Activated T-helper 17 cell treated with anti-CD3 and anti-CD28 coated beads, Interleukin-2, amount 50 U/mL, for 72 hours (primary cell): ENCODE data around the gene CTNS. TPM values are rescaled to one million over a fixed set of nuclear protein-coding genes. Genes with fewer than 3 reads are reported as not detected.

Experiments used
- ATAC-seq: fragments of 150-1000 bp; cut with Tn5 transposase; replicated peaks from 2 replicates; pipeline ENCODE4 v1.10.0; 2021; ENCODE audit warnings: mild to moderate bottlenecking, moderate library complexity
- H3K27ac Mint-ChIP-seq: one replicate; pipeline ENCODE4 v1.8.0; 2022; ENCODE audit warnings: mixed read lengths
- H3K27me3 Mint-ChIP-seq: one replicate; pipeline ENCODE4 v1.8.0; 2022; ENCODE audit warnings: mixed read lengths
- H3K36me3 Mint-ChIP-seq: one replicate; pipeline ENCODE4 v1.8.0; 2022; ENCODE audit warnings: low read depth, mild to moderate bottlenecking, mixed read lengths
- H3K4me1 Mint-ChIP-seq: one replicate; pipeline ENCODE4 v1.8.0; 2022; ENCODE audit warnings: mixed read lengths
- H3K4me3 Mint-ChIP-seq: one replicate; pipeline ENCODE4 v1.8.0; 2022; ENCODE audit warnings: mild to moderate bottlenecking, mixed read lengths
- H3K9me3 Mint-ChIP-seq: one replicate; pipeline ENCODE4 v1.8.0; 2022; ENCODE audit warnings: mixed read lengths
- total RNA-seq, 2 donors: library from RNA; stranded (reverse); gene quantifications; one replicate each; pipeline ENCODE4 v1.2.3, GENCODE V29; 2022

The CTNS gene
- total RNA-seq, 2 donors from 2014 or later = 11.2 to 11.8 TPM

DNA sequence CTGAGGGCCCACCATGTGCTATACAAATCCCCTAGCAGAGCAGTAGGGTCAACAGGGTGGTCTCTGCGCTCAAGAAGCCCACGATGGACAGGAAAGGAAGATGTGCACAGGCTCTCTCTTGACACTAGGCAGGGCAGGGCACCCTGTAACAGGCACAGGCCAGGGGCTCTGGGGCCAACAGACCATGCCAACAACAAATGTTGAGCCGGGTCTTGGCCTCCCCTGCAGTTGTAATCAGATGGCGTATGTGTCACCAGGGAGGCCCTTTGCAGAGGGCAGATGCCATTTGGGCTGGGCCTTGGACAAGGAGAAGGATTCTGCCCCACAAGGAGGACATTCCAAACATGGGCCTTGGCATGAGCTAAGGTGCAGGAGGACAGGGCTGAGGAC is 32.7 kb upstream of the CTNS start:
- ATAC-seq = no peak
- H3K4me3 Mint-ChIP-seq = no peak overlapping the region

GRCh38 chr17:3609689-3610088 is 26.9 kb upstream of the CTNS start:
- Mint-ChIP-seq H3K36me3 (peaks cover 31% of the 10 kb centered on the region), H3K4me3 (no peak overlapping the region), H3K27ac (no peak overlapping the region), H3K9me3 (no peaks in the 10 kb centered on the region), H3K27me3 (no peaks in the 10 kb centered on the region), H3K4me1 (no peaks in the 10 kb centered on the region)
- ATAC-seq = no peak

More for the DNA sequence above, 32.7 kb upstream of the CTNS start:
- Mint-ChIP-seq H3K27me3 (no peaks in the 10 kb centered on the region), H3K27ac (no peak overlapping the region), H3K9me3 (no peaks in the 10 kb centered on the region), H3K36me3 (peaks cover 10% of the 10 kb centered on the region), H3K4me1 (no peaks in the 10 kb centered on the region)

DNA sequence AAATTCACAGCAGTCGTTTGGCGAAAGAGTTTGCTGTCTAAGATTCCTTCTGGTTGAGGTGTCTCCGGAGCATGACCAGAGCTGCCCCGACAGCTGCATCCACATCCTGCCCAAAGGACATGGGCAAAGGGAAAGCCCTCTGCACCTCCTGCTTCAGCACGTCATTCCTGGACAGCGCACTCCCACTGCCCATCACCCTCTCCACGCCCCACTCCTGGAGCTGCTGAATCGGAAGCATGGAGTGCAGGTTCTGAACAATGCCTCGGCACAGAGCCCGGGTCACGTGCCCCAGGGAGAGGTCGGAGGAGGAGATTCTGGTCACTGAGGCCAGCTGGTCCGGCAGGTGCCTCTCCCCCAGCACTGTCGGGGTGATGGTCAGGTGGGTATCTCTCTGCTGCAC is 26.0 kb upstream of the CTNS start:
- Mint-ChIP-seq H3K27me3 (no peaks in the 10 kb centered on the region), H3K9me3 (no peaks in the 10 kb centered on the region), H3K4me1 (no peaks in the 10 kb centered on the region), H3K27ac (no peak overlapping the region), H3K36me3 (peaks cover 39% of the 10 kb centered on the region), H3K4me3 (no peak overlapping the region)
- no peak for ATAC-seq

GRCh38 chr17:3613124-3613523 is 23.4 kb upstream of the CTNS start:
- no peak overlapping the region for H3K27ac Mint-ChIP-seq

GRCh38 chr17:3615160-3615870 is 21.2 kb upstream of the CTNS start:
- no peaks in the 10 kb centered on the region for H3K27me3 Mint-ChIP-seq

More at GRCh38 chr17:3613124-3613523, 23.4 kb upstream of the CTNS start:
- Mint-ChIP-seq H3K4me3 (no peak overlapping the region), H3K4me1 (no peaks in the 10 kb centered on the region), H3K9me3 (no peaks in the 10 kb centered on the region), H3K36me3 (peaks cover 60% of the 10 kb centered on the region), H3K27me3 (no peaks in the 10 kb centered on the region)
- no peak for ATAC-seq

DNA sequence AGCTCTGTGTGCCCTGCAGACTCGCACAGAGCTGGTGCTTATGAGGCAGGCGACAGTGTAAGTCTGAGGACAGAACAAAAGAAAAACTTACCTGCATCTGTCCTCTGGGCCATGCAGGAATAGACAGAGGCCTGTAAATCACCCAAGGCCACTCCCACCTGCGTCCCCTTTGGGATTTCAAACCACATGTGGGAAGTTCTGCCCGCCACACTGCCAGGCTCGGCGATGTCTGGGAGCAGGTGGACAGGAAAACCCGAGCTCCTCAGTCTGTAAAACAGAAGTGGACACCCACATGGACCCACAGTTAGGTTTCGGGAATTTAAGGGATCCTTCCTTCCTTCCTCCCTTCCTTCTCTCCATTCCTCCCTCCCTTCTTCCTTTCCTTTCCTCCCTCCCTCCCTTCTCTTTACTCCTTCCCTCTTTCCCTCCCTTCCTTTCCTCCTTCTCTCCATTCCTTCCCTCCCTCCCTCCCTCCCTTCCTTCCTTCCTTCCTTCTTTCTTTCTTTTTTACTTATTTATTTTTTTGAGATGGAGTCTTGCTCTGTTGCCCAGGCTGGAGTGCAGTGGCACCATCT is 15.3 kb upstream of the CTNS start:
- Mint-ChIP-seq H3K4me1 (no peaks in the 10 kb centered on the region), H3K27ac (no peak overlapping the region), H3K4me3 (no peak overlapping the region), H3K9me3 (no peaks in the 10 kb centered on the region), H3K36me3 (peaks cover 80% of the 10 kb centered on the region), H3K27me3 (no peaks in the 10 kb centered on the region)
- ATAC-seq = no peak

More at GRCh38 chr17:3615160-3615870, 21.2 kb upstream of the CTNS start:
- Mint-ChIP-seq H3K27ac (no peak overlapping the region), H3K9me3 (no peaks in the 10 kb centered on the region), H3K4me1 (no peaks in the 10 kb centered on the region), H3K4me3 (no peak overlapping the region), H3K36me3 (peaks cover 72% of the 10 kb centered on the region)
- ATAC-seq = no peak

- H3K4me1 Mint-ChIP-seq = no peaks in the 10 kb centered on the region
- peaks cover 77% of the 10 kb centered on the region for H3K36me3 Mint-ChIP-seq
- H3K9me3 Mint-ChIP-seq = no peaks in the 10 kb centered on the region
- no peak overlapping the region for H3K4me3 Mint-ChIP-seq
- ATAC-seq = no peak
- H3K27ac Mint-ChIP-seq = no peak overlapping the region
- H3K27me3 Mint-ChIP-seq = no peaks in the 10 kb centered on the region
These were observed 13.5 kb upstream of the CTNS start for GRCh38 chr17:3622977-3623594.

DNA sequence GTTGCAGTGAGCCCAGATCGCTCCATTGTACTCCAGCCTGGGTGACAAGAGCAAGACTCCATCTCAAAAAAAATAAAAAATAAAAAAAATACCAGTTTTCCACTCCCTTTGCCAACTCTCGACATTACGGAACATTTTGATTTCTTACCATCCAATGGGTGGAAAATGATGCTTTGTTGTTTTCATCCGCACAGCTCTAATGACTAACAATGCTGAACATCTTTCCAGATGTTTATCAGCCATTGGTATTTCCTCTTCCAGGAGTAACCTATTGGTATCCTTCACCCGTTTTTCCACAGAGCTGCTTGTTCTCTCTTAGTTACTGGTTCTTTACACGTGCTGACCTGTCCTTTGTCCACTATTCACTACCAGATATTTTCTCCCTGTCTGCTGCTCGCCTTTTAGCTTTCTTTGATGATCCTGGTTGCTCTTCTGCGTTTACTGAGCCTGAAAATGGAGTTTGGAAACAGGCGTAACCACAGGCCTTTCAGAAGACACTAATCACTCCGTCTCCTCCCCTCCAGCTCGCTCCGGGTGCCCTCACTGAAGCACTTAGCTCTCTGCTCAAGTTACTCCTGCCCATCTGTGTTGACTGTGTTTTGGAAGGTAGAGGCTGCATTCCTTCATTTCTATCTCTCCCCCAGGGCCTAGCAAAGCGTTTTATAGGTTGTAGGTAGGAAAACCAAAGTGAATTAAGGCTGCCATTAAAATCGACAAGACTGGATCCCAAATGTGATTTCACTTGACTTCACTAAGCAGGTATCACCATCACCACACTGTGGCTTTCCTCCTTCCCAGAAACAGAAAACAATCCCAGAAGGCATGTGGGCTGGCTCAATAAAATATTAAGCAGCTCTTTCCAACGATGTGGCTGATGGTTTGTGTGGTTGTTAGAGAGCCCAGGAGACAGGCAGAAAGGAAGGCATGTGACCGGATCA is 9.5 kb upstream of the CTNS start:
- H3K9me3 Mint-ChIP-seq = no peaks in the 10 kb centered on the region
- no peaks in the 10 kb centered on the region for H3K27me3 Mint-ChIP-seq
- H3K36me3 Mint-ChIP-seq = peaks cover 55% of the 10 kb centered on the region
- no peak overlapping the region for H3K27ac Mint-ChIP-seq
- no peak overlapping the region for H3K4me3 Mint-ChIP-seq
- no peaks in the 10 kb centered on the region for H3K4me1 Mint-ChIP-seq
- no peak for ATAC-seq

DNA sequence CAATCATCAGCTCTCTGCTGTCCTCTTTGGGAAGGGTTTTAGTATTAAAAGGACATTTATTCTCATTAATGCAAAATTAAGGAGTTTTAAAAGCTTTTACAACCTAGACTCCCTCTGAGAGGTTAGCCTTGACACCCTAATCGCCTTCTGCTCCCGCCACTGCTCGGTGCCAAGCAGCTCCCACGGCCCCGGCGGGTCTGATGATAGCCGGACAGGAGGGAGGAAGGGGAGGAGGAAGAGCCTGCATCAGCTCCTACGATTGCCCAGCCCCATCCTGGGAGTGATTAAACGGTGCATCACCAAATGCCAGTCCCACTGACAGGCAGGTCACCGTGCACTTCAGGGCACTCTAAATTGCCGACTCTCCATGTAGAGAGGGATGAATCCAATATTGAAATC is 8.8 kb upstream of the CTNS start:
- Mint-ChIP-seq H3K9me3 (no peaks in the 10 kb centered on the region), H3K36me3 (peaks cover 52% of the 10 kb centered on the region), H3K4me3 (no peak overlapping the region), H3K27me3 (no peaks in the 10 kb centered on the region), H3K27ac (no peak overlapping the region), H3K4me1 (peaks cover 3% of the 10 kb centered on the region)
- ATAC-seq = no peak

- Mint-ChIP-seq H3K27ac (no peak overlapping the region), H3K9me3 (no peaks in the 10 kb centered on the region), H3K4me3 (no peak overlapping the region), H3K27me3 (no peaks in the 10 kb centered on the region), H3K36me3 (peaks cover 37% of the 10 kb centered on the region), H3K4me1 (peaks cover 10% of the 10 kb centered on the region)
- ATAC-seq = no peak
These were observed 5.8 kb upstream of the CTNS start for GRCh38 chr17:3630781-3631180.

- Mint-ChIP-seq H3K9me3 (no peaks in the 10 kb centered on the region), H3K27ac (no peak overlapping the region), H3K36me3 (peaks cover 24% of the 10 kb centered on the region), H3K27me3 (no peaks in the 10 kb centered on the region), H3K4me1 (peaks cover 13% of the 10 kb centered on the region), H3K4me3 (no peak overlapping the region)
- ATAC-seq = no peak
These were observed 4.3 kb upstream of the CTNS start for GRCh38 chr17:3632287-3632686.

DNA sequence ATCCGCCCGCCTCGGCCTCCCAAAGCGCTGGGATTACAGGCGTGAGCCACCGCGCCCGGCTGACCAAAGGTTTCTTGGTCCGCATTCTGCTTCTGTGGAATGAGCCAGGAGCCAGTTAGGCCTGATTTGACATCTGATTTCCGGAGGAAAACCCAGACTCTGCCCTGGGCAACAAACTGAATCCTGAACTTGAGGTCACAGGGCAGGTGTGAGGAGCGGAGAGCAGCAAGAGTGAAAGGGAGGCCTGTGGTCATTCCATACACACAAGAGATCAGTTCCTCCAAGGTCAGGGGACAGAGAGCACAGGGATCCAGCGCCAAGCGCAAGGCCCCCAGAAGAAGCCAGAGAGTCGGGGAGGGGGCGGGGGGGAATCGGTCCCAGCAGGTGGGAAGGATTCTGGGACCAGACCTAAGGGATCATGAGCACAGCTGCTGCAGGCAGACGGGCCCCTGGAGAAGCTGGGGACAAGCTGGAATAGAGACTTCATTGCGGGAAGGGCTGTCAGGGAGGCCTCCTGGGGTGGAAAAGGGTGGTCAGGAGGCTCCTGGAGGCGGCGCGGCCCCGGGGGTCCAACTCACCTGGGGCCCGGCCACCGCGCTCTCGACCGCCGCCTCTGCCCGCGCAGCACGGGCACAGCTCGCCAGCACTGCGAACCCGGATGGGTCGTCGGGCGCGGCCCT is 946 bp upstream of the CTNS start:
- Mint-ChIP-seq H3K4me3 (peak overlapping the region; percentile 91), H3K27ac (peak overlapping the region; percentile 65), H3K4me1 (peaks cover 22% of the 10 kb centered on the region), H3K9me3 (no peaks in the 10 kb centered on the region), H3K36me3 (peaks cover 9% of the 10 kb centered on the region), H3K27me3 (no peaks in the 10 kb centered on the region)
- ATAC-seq = no peak

DNA sequence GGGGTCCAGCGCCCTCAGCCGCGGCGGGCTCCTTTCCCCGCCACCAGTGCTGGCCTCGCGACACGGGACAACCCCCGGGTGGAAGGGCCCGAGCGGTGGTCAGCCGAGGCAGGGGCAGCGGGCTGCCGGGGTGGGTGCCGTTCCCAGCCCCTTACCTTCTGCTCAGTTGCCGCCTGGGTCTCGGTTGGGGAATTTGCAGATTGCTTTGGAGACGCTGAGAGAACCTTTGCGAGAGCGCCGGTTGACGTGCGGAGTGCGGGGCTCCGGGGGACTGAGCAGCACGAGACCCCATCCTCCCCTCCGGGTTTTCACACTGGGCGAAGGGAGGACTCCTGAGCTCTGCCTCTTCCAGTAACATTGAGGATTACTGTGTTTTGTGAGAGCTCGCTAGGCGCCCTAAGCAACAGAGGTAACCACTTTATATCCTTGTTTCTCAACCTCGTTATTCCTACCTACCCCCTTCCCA is 381 bp downstream of the CTNS start:
- Mint-ChIP-seq H3K4me3 (peak overlapping the region; percentile 91), H3K27me3 (no peaks in the 10 kb centered on the region), H3K4me1 (peaks cover 22% of the 10 kb centered on the region), H3K9me3 (no peaks in the 10 kb centered on the region), H3K27ac (peak overlapping the region; percentile 98), H3K36me3 (peaks cover 9% of the 10 kb centered on the region)
- no peak for ATAC-seq
